Measurements from ENCODE around the gene CNTRL.

CNTRL gene

DNA sequence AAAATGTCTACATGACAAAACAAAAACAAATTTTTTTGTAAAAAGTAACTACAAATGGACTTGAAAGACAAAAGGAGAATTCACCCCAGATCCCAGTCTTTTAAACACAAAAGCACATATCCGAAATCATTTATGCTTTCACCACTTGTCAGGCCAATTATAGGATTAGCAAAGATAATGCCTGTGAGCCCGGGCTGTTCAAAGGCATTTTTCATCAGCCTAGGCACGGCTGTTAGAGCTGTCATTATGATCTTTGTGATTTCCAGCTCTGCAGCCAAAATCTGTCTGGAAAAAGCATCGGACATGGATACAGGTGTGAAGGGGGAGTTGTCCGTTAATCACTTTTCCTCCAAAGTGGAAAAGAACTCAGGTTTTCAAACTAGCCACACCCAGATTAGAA lies 150.5 kb downstream of the CNTRL start:
- FAIRE-seq: no peak
- DNase-seq (ENCODE audit: low spot score): no peak

DNA sequence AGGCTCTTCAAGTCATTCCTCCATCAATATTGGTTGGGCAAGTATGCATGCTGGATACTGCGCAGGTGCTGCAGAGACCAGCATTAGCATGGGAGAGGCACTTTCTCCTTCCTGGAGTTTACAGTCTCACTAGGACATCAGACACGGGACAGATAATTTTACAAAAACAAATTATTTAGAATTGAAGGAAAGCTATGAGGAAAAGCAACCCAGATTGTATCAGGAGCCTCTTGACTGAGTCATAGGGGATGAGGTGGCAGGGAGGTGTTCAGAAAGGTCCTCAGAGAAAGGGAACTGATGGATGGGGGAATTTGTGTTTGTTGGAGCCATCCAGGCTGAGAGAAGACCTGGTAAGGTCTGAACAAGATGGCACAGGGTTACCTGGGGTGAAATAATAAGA lies 151.4 kb downstream of the CNTRL start:
- DNase-seq (ENCODE audit: low spot score) (no peak), FAIRE-seq (no peak)

Data from RCC 7860 (cell line).